Calu3 (cell line): Measurements from ENCODE around the gene VSTM2A. TPM values are rescaled to one million over a fixed set of nuclear protein-coding genes. Genes with fewer than 3 reads are reported as not detected.

ENCODE experiments used
- BruUV-seq: library from RNA; stranded (reverse); fragments of 400-500 nt; replicated peaks from 2 replicates; lab custom pipeline; 2021; lab: Mats Ljungman, UMichigan
- CTCF ChIA-PET: fragments of 300-600 bp; sonication (Branson Sonifier 250); formaldehyde crosslinking; loops from one replicate; lab custom pipeline; 2022; ENCODE audit warnings: antibody characterized with exemption; lab: Charles Lee
- DNase-seq: peaks from one replicate; pipeline ENCODE4 v3.0.0; 2022
- H3K27ac Mint-ChIP-seq: one replicate; pipeline ENCODE4 v1.8.0; 2022; ENCODE audit warnings: mixed read lengths; ENCODE audit not compliant: unreplicated experiment
- H3K27me3 Mint-ChIP-seq: one replicate; pipeline ENCODE4 v1.8.0; 2022; ENCODE audit warnings: mixed read lengths; ENCODE audit not compliant: unreplicated experiment
- H3K36me3 Mint-ChIP-seq: one replicate; pipeline ENCODE4 v1.8.0; 2022; ENCODE audit warnings: mild to moderate bottlenecking, moderate library complexity, mixed read lengths; ENCODE audit not compliant: insufficient read depth, unreplicated experiment
- H3K4me1 Mint-ChIP-seq: one replicate; pipeline ENCODE4 v1.8.0; 2022; ENCODE audit warnings: mild to moderate bottlenecking, low read depth, mixed read lengths; ENCODE audit not compliant: unreplicated experiment
- H3K4me3 Mint-ChIP-seq: one replicate; pipeline ENCODE4 v1.8.0; 2022; ENCODE audit warnings: mild to moderate bottlenecking, low read depth, moderate library complexity, mixed read lengths; ENCODE audit not compliant: unreplicated experiment
- H3K9me3 Mint-ChIP-seq: one replicate; pipeline ENCODE4 v1.8.0; 2022; ENCODE audit warnings: low read depth, mixed read lengths; ENCODE audit not compliant: unreplicated experiment
- intact Hi-C: fragments of 100-400 bp; cut with micrococcal nuclease; formaldehyde crosslinking; loops from one replicate; pipeline ENCODE4 v1.10.0; 2022; ENCODE audit not compliant: unreplicated experiment
- total RNA-seq: library from RNA; stranded (reverse); gene quantifications from 2 replicates; pipeline ENCODE4 v1.2.3, GENCODE V29; 2022
- TF ChIP-seq, protein P1 (sequence below): fragments of 200-600 bp; IDR thresholded peaks from one replicate; pipeline ENCODE4 v1.8.0; 2022; ENCODE audit warnings: antibody characterized with exemption; ENCODE audit not compliant: unreplicated experiment

VSTM2A gene
- total RNA-seq, 1 experiment from 2014 or later = not detected

DNA sequence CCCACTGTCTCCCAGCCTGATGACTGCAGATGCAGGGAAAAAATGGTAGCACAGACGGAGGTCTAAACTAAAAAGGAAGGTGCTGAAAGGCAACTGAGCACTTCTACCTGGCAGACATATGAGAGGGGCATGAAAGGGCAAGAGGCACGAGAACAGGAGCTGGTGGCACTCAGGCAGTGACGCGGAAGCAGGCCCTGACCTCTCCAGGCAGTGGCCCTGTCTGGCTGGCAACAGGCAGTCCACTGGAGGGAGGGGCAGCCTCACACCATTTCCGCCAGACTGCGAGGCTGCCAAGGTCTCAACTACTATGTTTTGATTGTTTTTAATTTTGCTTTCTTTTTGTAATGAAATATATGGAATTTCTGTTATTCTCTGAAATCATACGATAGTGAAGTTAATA is 23.3 kb downstream of the VSTM2A start:
- Mint-ChIP-seq H3K4me1 (peaks cover 8% of the 10 kb centered on the region), H3K9me3 (no peaks in the 10 kb centered on the region), H3K27ac (no peak overlapping the region), H3K27me3 (no peaks in the 10 kb centered on the region), H3K36me3 (no peaks in the 10 kb centered on the region), H3K4me3 (no peak overlapping the region)
- CTCF ChIA-PET = no interaction called here
- BruUV-seq = no TSS peak
- no peak for DNase-seq
- TF ChIP-seq, protein P1, sequence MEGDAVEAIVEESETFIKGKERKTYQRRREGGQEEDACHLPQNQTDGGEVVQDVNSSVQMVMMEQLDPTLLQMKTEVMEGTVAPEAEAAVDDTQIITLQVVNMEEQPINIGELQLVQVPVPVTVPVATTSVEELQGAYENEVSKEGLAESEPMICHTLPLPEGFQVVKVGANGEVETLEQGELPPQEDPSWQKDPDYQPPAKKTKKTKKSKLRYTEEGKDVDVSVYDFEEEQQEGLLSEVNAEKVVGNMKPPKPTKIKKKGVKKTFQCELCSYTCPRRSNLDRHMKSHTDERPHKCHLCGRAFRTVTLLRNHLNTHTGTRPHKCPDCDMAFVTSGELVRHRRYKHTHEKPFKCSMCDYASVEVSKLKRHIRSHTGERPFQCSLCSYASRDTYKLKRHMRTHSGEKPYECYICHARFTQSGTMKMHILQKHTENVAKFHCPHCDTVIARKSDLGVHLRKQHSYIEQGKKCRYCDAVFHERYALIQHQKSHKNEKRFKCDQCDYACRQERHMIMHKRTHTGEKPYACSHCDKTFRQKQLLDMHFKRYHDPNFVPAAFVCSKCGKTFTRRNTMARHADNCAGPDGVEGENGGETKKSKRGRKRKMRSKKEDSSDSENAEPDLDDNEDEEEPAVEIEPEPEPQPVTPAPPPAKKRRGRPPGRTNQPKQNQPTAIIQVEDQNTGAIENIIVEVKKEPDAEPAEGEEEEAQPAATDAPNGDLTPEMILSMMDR = no peak
- intact Hi-C loops = no loop called here

DNA sequence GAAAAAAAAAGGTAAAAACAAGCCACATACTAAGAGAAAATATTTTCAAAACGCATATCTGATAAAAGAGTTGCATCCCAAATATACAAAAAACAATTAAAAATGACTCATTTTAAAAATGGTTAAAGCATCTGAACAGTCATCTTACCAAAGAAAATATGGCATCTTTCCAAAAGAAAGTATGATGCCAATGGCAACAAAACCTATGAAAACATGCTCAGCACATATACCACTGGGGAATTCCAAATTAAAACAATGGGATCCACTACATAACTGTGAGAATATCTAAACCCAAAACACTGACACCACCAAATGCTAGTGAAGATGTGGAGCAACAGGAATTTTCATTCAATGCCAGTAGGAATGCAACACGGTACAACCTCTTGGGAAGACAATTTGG is 39.3 kb downstream of the VSTM2A start:
- H3K9me3 Mint-ChIP-seq = no peaks in the 10 kb centered on the region
- H3K4me1 Mint-ChIP-seq = no peaks in the 10 kb centered on the region
- peaks cover 20% of the 10 kb centered on the region for H3K27me3 Mint-ChIP-seq
- BruUV-seq = no TSS peak
- intact Hi-C loops = no loop called here
- H3K4me3 Mint-ChIP-seq = no peak overlapping the region
- no peak overlapping the region for H3K27ac Mint-ChIP-seq
- no peak for DNase-seq
- CTCF ChIA-PET = no interaction called here
- no peaks in the 10 kb centered on the region for H3K36me3 Mint-ChIP-seq
- TF ChIP-seq, protein P1 = no peak

DNA sequence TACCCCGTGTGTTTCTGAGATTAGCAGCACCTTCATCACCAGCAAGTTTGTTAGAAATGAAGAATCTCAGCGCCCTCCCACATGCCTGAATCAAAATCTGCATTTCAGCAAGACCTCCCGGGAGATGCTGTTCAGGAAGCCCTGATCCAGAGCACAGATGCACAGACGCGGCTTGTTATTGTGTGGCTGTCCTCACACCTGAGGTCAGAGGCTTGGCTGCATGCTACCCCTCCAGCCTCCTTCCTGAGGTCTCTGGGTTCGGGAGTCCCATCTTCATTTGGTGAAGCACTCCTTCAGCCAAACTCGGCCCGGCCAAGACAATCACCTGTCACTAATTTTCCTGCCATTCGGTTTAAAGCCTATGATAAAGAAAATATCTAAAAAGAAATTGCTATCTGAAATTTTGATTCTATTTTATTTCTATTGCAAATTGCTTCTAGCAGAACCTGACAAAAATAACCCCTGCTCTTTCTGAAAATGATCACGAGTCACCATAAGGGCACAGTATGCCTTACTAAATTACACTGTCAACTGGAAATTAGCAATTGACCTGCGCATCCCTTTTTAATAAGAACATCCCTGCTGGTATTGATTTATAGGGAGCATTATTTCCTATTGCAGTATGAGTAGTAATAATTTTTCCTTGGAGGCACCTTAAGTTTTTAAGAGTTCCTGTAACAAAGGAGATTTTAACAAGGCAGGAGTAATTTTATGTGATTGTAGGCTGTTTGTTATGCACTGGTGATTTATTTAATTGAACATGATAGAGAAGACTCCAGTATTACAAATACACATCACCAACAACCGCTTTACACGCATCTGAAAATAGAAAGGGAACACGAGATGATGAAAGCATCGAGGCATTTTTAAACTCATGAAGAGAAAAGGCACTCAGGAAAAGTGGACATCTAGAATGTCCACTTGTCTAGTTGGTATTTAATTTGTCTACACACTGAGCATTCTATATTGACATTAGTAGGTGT is 49.5 kb downstream of the VSTM2A start:
- H3K27ac Mint-ChIP-seq = no peak overlapping the region
- H3K27me3 Mint-ChIP-seq = peaks cover 32% of the 10 kb centered on the region
- no TSS peak for BruUV-seq
- H3K4me1 Mint-ChIP-seq = no peaks in the 10 kb centered on the region
- CTCF ChIA-PET = no interaction called here
- no peaks in the 10 kb centered on the region for H3K9me3 Mint-ChIP-seq
- DNase-seq = no peak
- intact Hi-C loops = no loop called here
- no peaks in the 10 kb centered on the region for H3K36me3 Mint-ChIP-seq
- TF ChIP-seq, protein P1 = no peak
- no peak overlapping the region for H3K4me3 Mint-ChIP-seq

DNA sequence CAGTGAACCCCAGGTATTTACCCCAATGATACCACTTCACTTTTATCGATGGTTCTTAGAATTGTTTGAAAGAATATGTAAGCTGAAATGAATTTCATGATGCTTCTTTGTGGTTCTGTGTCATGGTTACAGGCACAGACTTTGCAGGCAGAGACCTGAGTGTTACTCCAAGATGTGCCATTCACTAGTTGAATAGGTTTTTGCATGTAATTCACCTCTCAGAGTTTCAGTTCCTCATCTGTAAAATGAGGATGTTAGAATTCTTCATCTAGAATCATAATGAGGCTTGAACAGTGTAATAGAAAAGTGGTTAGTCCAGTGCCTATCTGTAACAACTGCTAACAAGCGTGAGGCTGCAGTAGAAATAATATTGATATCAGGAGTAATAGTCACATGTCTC is 54.6 kb downstream of the VSTM2A start:
- no peaks in the 10 kb centered on the region for H3K4me1 Mint-ChIP-seq
- no peaks in the 10 kb centered on the region for H3K9me3 Mint-ChIP-seq
- H3K36me3 Mint-ChIP-seq = no peaks in the 10 kb centered on the region
- no peak for DNase-seq
- CTCF ChIA-PET = no interaction called here
- peaks cover 77% of the 10 kb centered on the region for H3K27me3 Mint-ChIP-seq
- TF ChIP-seq, protein P1 = no peak
- no TSS peak for BruUV-seq
- H3K4me3 Mint-ChIP-seq = no peak overlapping the region
- intact Hi-C loops = no loop called here
- no peak overlapping the region for H3K27ac Mint-ChIP-seq
